Effector CD4-positive, alpha-beta T cell (primary cell): ENCODE data around the gene WDR90.
A peak's percentile ranks its signal among the peaks of the same experiment; 100 is the strongest.

Experiments
- DNase-seq: peaks from one replicate; pipeline ENCODE4 v3.0.0-alpha.2; 2020

Gene WDR90

DNA sequence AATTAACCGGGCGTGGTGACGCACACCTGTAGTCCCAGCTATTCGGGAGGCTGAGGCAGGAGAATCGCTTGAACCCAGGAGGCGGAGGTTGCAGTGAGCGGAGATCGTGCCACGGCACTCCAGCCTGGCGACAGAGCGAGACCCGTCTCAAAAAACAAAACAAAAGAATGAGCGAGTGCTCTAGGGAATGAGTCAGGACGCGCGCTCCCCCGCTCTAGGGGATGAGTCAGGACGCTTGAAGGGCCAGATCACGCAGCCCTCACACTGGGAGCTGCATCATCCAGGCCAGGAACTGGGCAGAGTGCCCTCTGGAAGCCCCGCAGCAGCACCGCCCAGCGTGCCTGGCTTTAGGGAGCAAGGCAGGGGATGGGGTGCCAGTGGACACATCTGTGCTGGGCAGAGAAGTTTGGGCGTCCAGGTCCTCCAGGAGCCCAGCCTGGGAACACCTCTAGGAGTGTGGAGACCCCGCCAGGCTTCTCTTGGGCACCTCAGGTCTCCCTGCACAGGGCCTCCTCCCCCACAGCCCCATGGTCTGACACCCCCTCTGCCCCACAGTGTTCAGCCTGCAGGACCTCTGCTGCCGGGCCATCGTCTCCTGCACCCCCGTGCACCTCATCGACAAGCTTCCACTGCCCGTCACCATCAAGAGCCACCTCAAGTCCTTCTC, 22.2 kb upstream of the WDR90 start:
- DNase-seq: no peak

DNA sequence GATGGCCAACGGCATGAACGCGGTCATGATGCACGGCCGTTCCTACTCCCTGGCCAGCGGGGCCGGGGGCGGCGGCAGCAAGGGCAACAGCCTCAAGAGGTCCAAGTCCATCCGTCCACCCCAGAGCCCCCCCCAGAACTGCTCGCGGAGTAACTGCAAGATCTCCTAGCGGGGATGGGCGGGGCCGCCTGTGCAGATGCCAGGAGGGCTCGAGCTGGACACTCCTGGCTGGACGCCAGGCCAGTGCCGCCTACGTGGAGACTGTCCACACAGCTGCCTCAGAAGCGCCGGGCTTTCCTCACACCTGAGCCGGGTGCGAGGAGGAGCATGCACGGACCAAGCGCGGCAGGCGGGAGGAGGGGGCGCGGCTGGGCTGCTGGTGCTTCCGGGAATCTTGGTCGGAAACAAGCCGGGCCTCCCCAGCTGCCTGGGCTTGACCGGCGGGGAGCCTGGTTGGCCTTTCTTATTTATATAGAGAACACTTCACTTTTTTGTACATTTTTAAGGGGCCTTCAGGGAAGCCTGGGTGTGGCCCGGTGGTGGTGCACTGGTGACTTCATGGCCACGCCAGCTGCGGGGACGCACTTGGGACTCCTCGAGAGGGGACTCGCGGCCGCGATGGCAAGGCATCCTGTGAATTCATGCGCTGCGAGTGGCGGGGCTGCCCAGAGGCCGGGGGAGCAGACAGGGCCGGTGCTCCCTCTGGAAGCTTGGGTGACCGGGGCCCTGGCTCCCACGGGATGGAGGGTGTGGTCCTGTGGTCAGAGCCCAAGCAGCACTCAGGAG, 21.5 kb upstream of the WDR90 start:
- no peak for DNase-seq

- no peak for DNase-seq
Measured at GRCh38 chr16:628321-629061, 20.7 kb upstream of the WDR90 start.

- no peak for DNase-seq
Measured at GRCh38 chr16:629185-629832, 19.9 kb upstream of the WDR90 start.

GRCh38 chr16:629833-630248, 19.3 kb upstream of the WDR90 start:
- no peak for DNase-seq

- no peak for DNase-seq
Measured at GRCh38 chr16:630249-630814, 18.8 kb upstream of the WDR90 start.

DNA sequence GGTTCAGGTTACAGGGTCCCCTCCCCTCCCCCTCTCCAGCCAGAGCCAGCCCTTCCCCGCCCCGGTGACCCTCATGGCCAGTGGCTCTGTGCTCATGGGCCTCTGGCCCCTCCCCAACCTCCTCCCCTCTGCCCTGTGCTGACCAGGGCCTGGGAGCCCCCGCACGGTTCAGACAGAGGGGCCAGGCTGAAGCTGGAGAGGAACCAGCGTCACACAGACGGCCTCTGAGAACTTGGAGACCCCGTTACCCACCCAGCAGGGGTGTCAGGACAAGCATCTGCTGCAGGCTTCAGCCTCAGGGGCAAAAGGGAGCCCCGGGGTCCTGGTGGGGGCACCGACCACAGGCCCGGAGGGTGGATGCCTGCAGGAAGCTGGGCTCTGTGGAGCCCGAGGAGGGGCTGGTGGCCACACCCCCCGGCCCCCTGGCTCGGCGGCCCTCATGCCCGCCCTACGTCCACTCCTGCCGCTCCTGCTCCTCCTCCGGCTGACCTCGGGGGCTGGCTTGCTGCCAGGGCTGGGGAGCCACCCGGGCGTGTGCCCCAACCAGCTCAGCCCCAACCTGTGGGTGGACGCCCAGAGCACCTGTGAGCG, 18.3 kb upstream of the WDR90 start, which contains the start of gene WFIKKN1:
Gene WFIKKN1, plus strand, starts transcription at position 171 of the 591 bp plus-strand sequence. Its CDS starts 269 bp downstream, at position 440.
- DNase-seq: no peak

DNA sequence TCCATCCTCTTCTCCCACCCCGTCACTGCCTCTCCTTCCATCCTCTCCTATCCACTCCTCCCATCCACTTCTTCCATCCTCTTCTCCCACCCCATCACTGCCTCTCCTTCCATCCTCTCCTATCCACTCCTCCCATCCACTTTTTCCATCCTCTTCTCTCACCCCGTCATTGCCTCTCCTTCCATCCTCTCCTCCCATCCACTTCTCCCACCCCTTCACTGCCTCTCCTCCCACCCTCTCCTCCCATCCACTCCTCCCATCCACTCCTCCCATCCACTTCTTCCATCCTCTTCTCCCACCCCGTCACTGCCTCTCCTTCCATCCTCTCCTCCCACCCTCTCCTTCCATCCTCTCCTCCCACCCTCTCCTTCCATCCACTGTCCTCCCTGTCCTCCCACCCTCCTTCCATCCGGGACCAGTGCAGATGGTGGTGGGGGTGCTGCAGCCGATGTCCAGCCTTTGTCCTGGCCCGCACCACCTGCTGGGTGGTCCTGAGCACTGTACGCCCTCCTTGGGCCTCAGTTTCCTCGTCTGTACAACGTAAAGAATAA, 17.3 kb upstream of the WDR90 start:
- no peak for DNase-seq

- DNase-seq: no peak
Measured at GRCh38 chr16:632486-633335, 16.5 kb upstream of the WDR90 start.

- DNase-seq: no peak
Measured at GRCh38 chr16:633336-634050, 15.7 kb upstream of the WDR90 start.

- DNase-seq: no peak
Measured at GRCh38 chr16:634051-634670, 15.0 kb upstream of the WDR90 start.

GRCh38 chr16:634996-635395, 14.2 kb upstream of the WDR90 start:
- DNase-seq: no peak

DNA sequence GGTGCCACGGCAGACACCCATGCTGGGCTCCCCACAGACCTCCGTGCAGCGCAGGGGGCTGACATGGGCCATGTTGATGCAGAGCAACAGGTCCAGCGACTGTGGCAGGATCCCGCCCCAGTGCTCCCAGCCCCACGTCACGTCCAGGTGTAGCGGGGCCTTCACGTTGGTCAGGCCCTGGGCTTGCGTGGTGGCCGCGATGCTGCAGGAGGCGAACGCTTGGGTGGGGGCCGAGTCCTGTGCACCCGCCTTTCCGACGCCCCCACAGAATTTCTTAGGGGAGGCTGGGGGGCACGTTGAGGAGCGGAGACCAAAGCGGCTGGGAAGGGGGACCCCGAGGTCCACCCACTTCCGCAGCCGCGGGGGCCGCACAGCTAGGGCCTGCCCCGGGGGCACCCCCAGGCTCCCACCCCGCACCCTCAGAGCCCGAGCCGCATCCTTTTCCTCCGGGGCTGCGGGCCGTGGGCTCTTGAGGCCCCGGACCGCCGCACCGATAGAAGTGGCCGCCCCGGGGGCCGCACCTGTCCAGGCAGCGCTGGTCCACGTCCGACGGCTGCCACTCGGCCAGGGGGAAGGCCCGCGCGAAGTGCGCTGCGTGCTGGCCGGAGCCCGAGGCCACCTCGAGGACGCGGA, 13.5 kb upstream of the WDR90 start:
- no peak for DNase-seq

DNA sequence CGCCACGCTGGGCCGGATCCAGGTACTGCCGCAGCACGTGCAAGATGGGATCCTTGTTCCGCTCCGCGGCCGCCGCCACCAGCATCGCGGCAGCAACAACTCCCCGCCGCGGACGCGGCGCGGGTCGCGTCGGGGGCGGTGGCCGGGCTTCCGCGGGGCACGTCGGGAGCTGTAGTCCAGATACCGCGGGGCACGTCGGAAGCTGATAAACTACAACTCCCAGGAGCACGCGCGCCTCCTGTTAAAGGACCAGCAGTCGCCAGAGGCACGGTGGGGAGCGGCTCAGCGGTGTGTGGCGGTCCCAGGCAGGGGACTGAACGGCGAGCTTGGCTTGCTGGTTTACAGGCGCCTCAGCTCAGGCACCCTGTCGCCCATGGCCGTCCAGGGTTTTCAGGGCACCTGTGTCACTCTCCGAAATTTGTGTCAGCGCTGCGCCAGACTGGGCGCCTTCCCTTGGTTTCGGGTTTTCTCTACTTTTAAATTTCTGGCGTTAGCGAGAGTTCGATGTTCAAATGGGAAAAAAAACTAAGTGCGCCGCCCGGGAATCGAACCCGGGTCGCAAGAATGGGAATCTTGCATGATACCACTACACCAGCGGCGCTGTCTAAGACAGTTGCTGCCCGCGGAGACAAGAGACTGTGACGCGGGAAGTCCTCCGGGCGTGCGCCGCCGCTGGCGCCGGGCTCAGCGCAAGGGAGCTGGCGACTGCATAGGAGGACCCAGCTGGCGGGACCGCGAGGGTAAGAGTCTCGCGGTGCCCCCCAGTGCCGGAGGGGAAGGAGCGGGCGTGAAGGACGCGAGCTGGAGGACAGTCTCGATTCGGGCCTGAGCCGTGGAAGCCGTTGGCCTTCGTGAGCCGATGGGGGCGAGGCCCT, 12.7 kb upstream of the WDR90 start, which contains the start of gene METTL26:
Gene METTL26, minus strand, starts transcription at position 100 of the 875 bp plus-strand sequence. Its CDS starts 15 bp downstream, at position 85.
- DNase-seq: peak; percentile 93

DNA sequence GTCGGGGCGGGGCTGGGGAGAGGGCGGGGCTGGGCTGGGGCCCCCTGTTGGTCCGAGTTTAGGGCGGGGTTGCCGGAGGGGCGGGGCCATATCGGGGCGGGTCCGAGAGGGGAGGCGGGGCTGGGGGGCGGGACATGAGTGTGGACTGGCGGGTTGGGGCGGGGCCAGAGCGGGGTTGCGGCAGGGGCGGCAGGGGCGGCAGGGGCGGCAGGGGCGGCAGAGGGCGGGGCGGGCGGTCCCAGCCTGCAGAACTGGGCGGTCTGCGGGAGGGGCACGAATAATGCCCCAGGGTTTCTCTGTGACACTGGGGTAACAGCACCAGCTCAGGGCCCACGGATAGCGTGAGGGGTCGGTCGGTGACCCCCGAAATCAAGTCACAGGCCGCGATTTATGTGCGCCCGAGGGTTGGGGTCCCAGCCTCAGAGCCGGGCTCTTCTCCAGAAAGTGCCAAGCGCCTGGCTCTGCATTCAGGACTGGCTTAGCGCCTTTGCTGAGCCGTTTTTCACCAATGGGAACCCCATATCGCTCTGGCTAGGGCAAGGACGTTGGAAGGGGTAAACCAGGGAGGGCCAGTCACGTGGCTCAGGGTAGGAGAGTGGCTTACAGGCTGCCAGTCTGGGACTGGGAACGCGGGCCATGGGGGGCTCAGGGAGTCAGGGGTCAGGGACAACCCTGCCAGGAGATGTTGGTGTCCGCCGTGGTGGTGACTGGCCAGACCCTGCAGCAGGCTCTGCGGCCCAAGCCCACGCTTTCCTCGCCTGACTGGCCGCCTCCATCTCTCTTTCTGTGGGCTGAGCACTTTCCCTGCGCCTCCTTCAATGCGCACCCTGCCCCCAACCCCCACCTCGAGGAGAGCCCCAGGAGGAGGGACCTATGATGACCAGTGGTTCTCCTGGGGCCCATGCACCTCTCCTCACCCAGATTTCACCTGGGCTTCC, 11.8 kb upstream of the WDR90 start:
- DNase-seq: peak; percentile 79

DNA sequence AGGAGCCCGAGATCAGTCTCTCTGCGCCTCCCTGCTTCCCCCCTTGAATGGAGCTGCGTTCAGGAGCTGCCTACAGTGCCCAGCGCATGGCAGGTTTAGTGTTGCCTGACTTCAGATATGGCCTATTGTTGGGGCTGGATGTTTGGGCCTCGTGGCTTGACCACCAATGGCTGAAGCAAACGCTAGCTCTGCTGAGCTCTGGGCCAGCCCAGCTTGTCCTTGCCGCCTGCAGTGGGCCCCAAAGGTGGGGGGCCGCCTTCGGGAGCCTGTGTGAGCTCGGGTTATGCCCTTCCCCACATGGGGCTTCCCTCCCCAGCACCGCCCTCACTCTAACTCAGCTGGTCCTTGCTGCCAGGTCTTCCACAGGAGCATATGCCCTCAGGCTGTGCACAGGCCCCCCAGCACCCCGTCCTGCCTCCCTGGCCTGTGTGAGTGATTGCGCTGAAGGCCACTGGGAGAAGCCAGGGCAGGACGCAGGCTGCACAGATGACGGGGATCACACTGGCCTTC, 11.1 kb upstream of the WDR90 start:
- DNase-seq: no peak

DNA sequence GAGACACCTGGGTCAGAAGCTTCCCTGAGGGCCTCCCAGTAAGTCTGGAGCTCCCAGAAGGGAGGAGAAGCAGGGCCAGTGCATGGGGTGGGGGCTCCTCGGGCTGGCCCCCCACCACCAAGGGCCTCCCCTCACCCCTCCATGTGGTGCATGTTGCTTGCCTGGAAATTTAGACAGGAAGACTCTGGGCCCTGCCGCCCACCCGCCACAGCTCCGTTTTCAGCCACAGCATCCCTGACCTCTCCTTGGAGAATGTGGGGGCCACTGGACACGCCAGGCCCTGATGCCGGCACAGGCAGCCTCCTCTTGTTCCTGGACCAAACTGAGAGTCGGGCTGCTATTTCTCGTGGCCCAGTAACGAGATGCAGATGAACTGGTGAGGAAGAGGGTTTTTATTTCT, 10.3 kb upstream of the WDR90 start:
- no peak for DNase-seq
